HEK293T (cell line): ENCODE data around the gene ZNF44.

Source experiments
- ARNT ChIP-seq: fragments of 450-650 bp; IDR thresholded peaks from 2 replicates; pipeline ENCODE4 v1.6.1; 2017; ENCODE audit warnings: mild to moderate bottlenecking
- ELF4 ChIP-seq: fragments of 450-650 bp; IDR thresholded peaks from 2 replicates; pipeline ENCODE4 v1.6.1; 2017; ENCODE audit warnings: antibody characterized with exemption
- FOXA1 ChIP-seq: fragments of 450-650 bp; IDR thresholded peaks from 2 replicates; pipeline ENCODE4 v1.6.1; 2016; ENCODE audit warnings: mild to moderate bottlenecking
- FOXK2 ChIP-seq: fragments of 450-650 bp; IDR thresholded peaks from 2 replicates; pipeline ENCODE4 v1.6.1; 2016; ENCODE audit warnings: mild to moderate bottlenecking
- FOXM1 ChIP-seq: fragments of 450-650 bp; IDR thresholded peaks from 2 replicates; pipeline ENCODE4 v1.6.1; 2017; ENCODE audit warnings: mild to moderate bottlenecking, borderline replicate concordance
- HDGF ChIP-seq: fragments of 450-650 bp; IDR thresholded peaks from 2 replicates; pipeline ENCODE4 v1.6.1; 2017; ENCODE audit warnings: antibody characterized with exemption, borderline replicate concordance
- L3MBTL2 ChIP-seq: fragments of 450-650 bp; conservative IDR thresholded peaks from 2 replicates; pipeline ENCODE4 v1.6.1; 2016; ENCODE audit warnings: mild to moderate bottlenecking
- LEF1 ChIP-seq: fragments of 450-650 bp; IDR thresholded peaks from 2 replicates; pipeline ENCODE4 v1.6.1; 2017; ENCODE audit warnings: mild to moderate bottlenecking, borderline replicate concordance
- NFRKB ChIP-seq: fragments of 450-650 bp; IDR thresholded peaks from 2 replicates; pipeline ENCODE4 v1.6.1; 2016; ENCODE audit warnings: mild to moderate bottlenecking, moderate library complexity
- SUZ12 ChIP-seq: fragments of 450-650 bp; IDR thresholded peaks from 2 replicates; pipeline ENCODE4 v1.6.1; 2016; ENCODE audit warnings: mild to moderate bottlenecking
- TARDBP ChIP-seq: fragments of 450-650 bp; IDR thresholded peaks from 2 replicates; pipeline ENCODE4 v1.6.1; 2016
- ZNF384 ChIP-seq: fragments of 450-650 bp; IDR thresholded peaks from 2 replicates; pipeline ENCODE4 v1.6.1; 2016

GRCh38 chr19:12272980-12273901, 21.4 kb downstream of the ZNF44 start:
- no peak for TF ChIP-seq SUZ12
- TF ChIP-seq FOXM1: no peak
- TF ChIP-seq ZNF384: no peak
- no peak for TF ChIP-seq NFRKB
- no peak for TF ChIP-seq ELF4
- no peak for TF ChIP-seq LEF1
- no peak for TF ChIP-seq FOXK2
- no peak for TF ChIP-seq TARDBP
- no peak for TF ChIP-seq FOXA1
- TF ChIP-seq L3MBTL2: no peak
- TF ChIP-seq ARNT: no peak
- TF ChIP-seq HDGF: no peak
